ENCODE measurements around the gene ANTXR1. TPM values are rescaled to one million over a fixed set of nuclear protein-coding genes. Genes with fewer than 3 reads are reported as not detected.

The ANTXR1 gene
- total RNA-seq, 1 experiment from 2014 or later = 181 TPM

- CTCF ChIA-PET = no interaction called here
- DNase-seq (ENCODE audit: low spot score) = no peak
- no peaks in the 10 kb centered on the region for H3K4me1 ChIP-seq (ENCODE audit: insufficient read depth, low read length, poor library complexity, severe bottlenecking)
- H3K27me3 ChIP-seq (replicated peaks; ENCODE audit: insufficient read depth, low read depth, low read length, poor library complexity) = no peaks in the 10 kb centered on the region
- TF ChIP-seq CTCF (conservative IDR thresholded peaks at IDR 0.05; ENCODE audit: low read depth, low read length) = no peak
- TF ChIP-seq EZH2 (IDR thresholded peaks at IDR 0.05; ENCODE audit: borderline replicate concordance, low read depth, low read length, poor library complexity, severe bottlenecking) = no peak
- POLR2A ChIA-PET (ENCODE audit: low non-redundant PET) = no interaction called here
- no peak overlapping the region for H3K27ac ChIP-seq (ENCODE audit: low read depth, low read length, poor library complexity, severe bottlenecking)
- no peak overlapping the region for H3K4me3 ChIP-seq (ENCODE audit: low read depth, low read length, poor library complexity, severe bottlenecking)
- intact Hi-C loops (cut with micrococcal nuclease; ENCODE audit: unreplicated experiment) = no loop called here
- H3K36me3 ChIP-seq (ENCODE audit: insufficient read depth, low read length, poor library complexity, severe bottlenecking) = peaks cover 38% of the 10 kb centered on the region
- H3K9me3 ChIP-seq (ENCODE audit: low read depth, low read length, poor library complexity, severe bottlenecking) = no peaks in the 10 kb centered on the region
- no TSS peak for BruUV-seq (replicated peaks)
These were observed 113.4 kb downstream of the ANTXR1 start for GRCh38 chr2:69126341-69126740.

GRCh38 chr2:69131452-69131851 lies 118.5 kb downstream of the ANTXR1 start:
- no peak for DNase-seq (ENCODE audit: low spot score)
- no peaks in the 10 kb centered on the region for H3K9me3 ChIP-seq (ENCODE audit: low read depth, low read length, poor library complexity, severe bottlenecking)
- intact Hi-C loops (cut with micrococcal nuclease; ENCODE audit: unreplicated experiment) = no loop called here
- no peak overlapping the region for H3K4me3 ChIP-seq (ENCODE audit: low read depth, low read length, poor library complexity, severe bottlenecking)
- BruUV-seq (replicated peaks) = no TSS peak
- H3K27me3 ChIP-seq (replicated peaks; ENCODE audit: insufficient read depth, low read depth, low read length, poor library complexity) = no peaks in the 10 kb centered on the region
- H3K27ac ChIP-seq (ENCODE audit: low read depth, low read length, poor library complexity, severe bottlenecking) = no peak overlapping the region
- POLR2A ChIA-PET (ENCODE audit: low non-redundant PET) = no interaction called here
- peaks cover 27% of the 10 kb centered on the region for H3K36me3 ChIP-seq (ENCODE audit: insufficient read depth, low read length, poor library complexity, severe bottlenecking)
- CTCF ChIA-PET = no interaction called here
- H3K4me1 ChIP-seq (ENCODE audit: insufficient read depth, low read length, poor library complexity, severe bottlenecking) = no peaks in the 10 kb centered on the region
- TF ChIP-seq EZH2 (IDR thresholded peaks at IDR 0.05; ENCODE audit: borderline replicate concordance, low read depth, low read length, poor library complexity, severe bottlenecking) = no peak
- no peak for TF ChIP-seq CTCF (conservative IDR thresholded peaks at IDR 0.05; ENCODE audit: low read depth, low read length)

- no peak overlapping the region for H3K4me3 ChIP-seq (ENCODE audit: low read depth, low read length, poor library complexity, severe bottlenecking)
- peaks cover 22% of the 10 kb centered on the region for H3K36me3 ChIP-seq (ENCODE audit: insufficient read depth, low read length, poor library complexity, severe bottlenecking)
- no peaks in the 10 kb centered on the region for H3K27me3 ChIP-seq (replicated peaks; ENCODE audit: insufficient read depth, low read depth, low read length, poor library complexity)
- DNase-seq (ENCODE audit: low spot score) = no peak
- H3K9me3 ChIP-seq (ENCODE audit: low read depth, low read length, poor library complexity, severe bottlenecking) = no peaks in the 10 kb centered on the region
- H3K4me1 ChIP-seq (ENCODE audit: insufficient read depth, low read length, poor library complexity, severe bottlenecking) = no peaks in the 10 kb centered on the region
- CTCF ChIA-PET = no interaction called here
- intact Hi-C loops (cut with micrococcal nuclease; ENCODE audit: unreplicated experiment) = no loop called here
- no peak overlapping the region for H3K27ac ChIP-seq (ENCODE audit: low read depth, low read length, poor library complexity, severe bottlenecking)
- no TSS peak for BruUV-seq (replicated peaks)
- TF ChIP-seq CTCF (conservative IDR thresholded peaks at IDR 0.05; ENCODE audit: low read depth, low read length) = no peak
- TF ChIP-seq EZH2 (IDR thresholded peaks at IDR 0.05; ENCODE audit: borderline replicate concordance, low read depth, low read length, poor library complexity, severe bottlenecking) = no peak
- POLR2A ChIA-PET (ENCODE audit: low non-redundant PET) = no interaction called here
These were observed 119.2 kb downstream of the ANTXR1 start for GRCh38 chr2:69131983-69132675.

Data from A673 (cell line).